H1 (cell line): ENCODE measurements around the gene STX10. TPM values are rescaled to one million over a fixed set of nuclear protein-coding genes. Genes with fewer than 3 reads are reported as not detected.

Experiments
- EGR1 ChIP-seq: IDR thresholded peaks from 2 replicates; pipeline ENCODE4 v1.6.1; 2011; ENCODE audit warnings: low read depth, low read length, borderline replicate concordance
- MAX ChIP-seq: IDR thresholded peaks from 2 replicates; pipeline ENCODE4 v1.6.1; 2012; ENCODE audit warnings: inconsistent platforms
- polyA plus RNA-seq, 7 experiments: library from polyadenylated mRNA; depleted of rRNA in 3 of 7; stranded (reverse) in 5 of 7; unstranded in 2 of 7; fragments of >200 nt in 5 of 7; fragments of 200-250 nt in 2 of 7; gene quantifications; 1 replicate in 5 of 7; 2 replicates in 1 of 7; 4 replicates in 1 of 7; pipeline versions ENCODE4 v1.2.1 to v1.2.3, GENCODE V29; 2011 to 2013; ENCODE audit warnings: missing spikeins in 2 of 7, mixed read lengths in 2 of 7
- total RNA-seq: library from RNA; stranded (reverse); fragmentation: NEBNext Ultra II Directional; extraction: Animal tissue kit (Norgen Biotek cat#: 25700); gene quantifications from 2 replicates; pipeline ENCODE4 v1.2.1, GENCODE V29; 2021
- TF ChIP-seq, protein P1 (sequence below): IDR thresholded peaks from 2 replicates; pipeline ENCODE4 v1.6.1; 2012; ENCODE audit warnings: low read length, inconsistent platforms

Gene STX10
- total and polyA plus RNA-seq, 2 of the 8 experiments (the other 6 are each of a cell fraction or from before 2014, with no cell fraction given) = 53.0 to 80.1 TPM

DNA sequence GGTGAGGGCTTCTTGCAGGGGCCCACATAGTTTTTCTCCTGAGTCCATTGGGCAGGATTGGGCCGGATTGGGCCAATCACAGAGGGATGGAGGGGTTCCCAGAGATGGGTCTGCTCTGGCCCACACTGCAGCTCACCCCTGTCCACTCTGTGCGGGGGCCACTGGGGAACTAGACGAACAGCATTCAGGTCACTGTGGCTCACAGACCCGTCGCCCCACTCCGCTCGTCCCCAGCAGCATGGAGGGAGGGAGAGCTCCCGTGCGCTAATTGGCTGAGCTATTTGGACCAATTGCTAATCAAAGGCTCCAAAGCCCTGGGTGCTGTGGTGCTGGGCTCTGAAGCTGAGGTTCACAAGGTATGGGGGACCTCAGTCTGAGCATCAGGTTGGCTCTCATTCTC, 20.8 kb downstream of the STX10 start (continued):
- TF ChIP-seq, protein P1, sequence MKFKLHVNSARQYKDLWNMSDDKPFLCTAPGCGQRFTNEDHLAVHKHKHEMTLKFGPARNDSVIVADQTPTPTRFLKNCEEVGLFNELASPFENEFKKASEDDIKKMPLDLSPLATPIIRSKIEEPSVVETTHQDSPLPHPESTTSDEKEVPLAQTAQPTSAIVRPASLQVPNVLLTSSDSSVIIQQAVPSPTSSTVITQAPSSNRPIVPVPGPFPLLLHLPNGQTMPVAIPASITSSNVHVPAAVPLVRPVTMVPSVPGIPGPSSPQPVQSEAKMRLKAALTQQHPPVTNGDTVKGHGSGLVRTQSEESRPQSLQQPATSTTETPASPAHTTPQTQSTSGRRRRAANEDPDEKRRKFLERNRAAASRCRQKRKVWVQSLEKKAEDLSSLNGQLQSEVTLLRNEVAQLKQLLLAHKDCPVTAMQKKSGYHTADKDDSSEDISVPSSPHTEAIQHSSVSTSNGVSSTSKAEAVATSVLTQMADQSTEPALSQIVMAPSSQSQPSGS = no peak
- TF ChIP-seq MAX (no peak), EGR1 (no peak)
